ENCODE data around the gene C6orf132.
"Not testable (repeated sequence)": the region's sequence is repeated elsewhere in the genome, so short reads cannot be mapped to it uniquely, and the experiment has no call there.

The C6orf132 gene

GRCh38 chr6:42158631-42159030 is 16.2 kb upstream of the C6orf132 start:
- DNase-seq: no peak

GRCh38 chr6:42158011-42158410 is 15.6 kb upstream of the C6orf132 start:
- DNase-seq: no peak

DNA sequence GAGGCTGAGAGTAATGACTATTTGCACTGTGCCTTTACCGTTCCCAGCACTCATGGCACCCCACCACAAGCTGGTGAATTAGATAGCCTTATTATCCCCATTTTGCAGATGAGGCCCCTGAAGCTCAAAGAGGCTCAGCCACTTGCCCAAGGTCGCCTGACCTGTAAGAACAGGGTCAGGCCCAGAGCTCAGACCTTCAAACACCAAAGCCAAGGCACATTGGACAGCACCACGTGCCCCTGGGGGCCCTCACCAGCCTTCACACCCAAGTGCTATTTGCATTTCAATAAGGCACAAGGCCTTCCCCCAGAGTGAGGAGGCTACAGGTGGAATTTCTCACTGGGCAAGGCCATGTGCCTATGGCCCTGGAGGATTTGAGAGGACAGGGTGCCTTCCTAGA is 14.2 kb upstream of the C6orf132 start:
- DNase-seq: no peak

DNA sequence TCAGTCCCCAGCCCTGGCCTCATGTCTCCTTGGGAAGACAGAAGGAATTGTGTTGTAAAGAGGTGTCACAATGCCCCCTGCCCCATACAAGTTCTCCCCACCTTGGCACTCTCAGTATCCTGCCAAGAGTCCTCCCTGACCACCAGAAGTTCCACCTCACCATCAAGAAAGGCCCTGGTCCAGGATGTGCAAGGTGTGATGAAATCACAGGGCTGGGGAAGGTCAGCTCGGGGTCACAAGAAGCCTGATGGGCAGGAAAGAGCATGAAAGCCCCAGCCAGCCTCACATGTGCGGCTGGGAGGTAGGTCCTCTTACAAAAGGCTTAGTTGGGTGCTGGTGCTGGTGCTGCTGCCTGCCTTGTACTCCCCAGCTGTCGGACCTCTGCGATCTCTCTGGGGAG is 12.9 kb upstream of the C6orf132 start:
- DNase-seq: no peak

- no peak for DNase-seq
Observed at GRCh38 chr6:42154461-42155209, 12.2 kb upstream of the C6orf132 start.

- no peak for DNase-seq
Observed at GRCh38 chr6:42153921-42154320, 11.5 kb upstream of the C6orf132 start.

- not testable (repeated sequence) for DNase-seq
Observed at GRCh38 chr6:42152528-42153213, 10.3 kb upstream of the C6orf132 start.

DNA sequence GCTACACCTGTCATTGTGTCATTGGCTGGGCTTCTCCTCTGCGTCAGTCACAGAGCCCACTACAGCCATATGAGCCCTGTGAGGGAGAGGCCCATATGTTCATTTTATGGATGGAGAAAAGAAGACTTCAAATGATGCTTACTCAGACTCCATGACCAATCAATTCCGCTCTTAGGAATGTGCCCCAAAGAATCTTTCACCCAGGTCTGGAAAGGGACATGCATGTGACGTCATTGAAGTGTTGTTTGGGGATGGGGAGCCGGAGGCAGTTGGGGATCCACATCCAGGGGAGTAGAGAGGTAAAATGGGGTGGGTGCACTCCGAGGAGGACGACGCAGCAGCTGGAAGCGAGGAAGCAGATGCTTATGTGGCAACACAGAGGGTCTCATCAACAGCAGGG is 9.6 kb upstream of the C6orf132 start:
- no peak for DNase-seq

GRCh38 chr6:42150254-42150653 is 7.8 kb upstream of the C6orf132 start:
- no peak for DNase-seq

GRCh38 chr6:42148058-42148457 is 5.6 kb upstream of the C6orf132 start:
- DNase-seq: no peak

DNA sequence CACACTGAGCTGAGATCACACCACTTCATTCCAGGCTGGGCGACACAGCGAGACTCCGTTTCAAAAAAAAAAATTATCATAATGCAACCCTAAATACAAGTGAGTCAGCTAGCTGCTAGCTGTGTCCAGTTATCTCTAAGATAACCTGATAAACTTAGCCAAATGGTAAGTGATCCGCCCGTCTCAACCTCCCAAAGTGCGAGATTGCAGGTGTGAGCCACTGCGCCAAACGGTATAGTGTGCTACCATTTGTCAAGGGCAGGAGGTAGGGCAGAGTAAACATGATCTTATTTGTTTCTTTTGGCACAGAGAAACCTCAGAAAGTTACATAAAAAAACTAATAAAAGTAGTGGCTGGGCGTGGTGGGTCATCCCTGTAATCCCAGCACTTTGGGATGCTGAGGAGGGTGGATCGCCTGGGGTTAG is 4.7 kb upstream of the C6orf132 start:
- no peak for DNase-seq

GRCh38 chr6:42141603-42142117 is 760 bp downstream of the C6orf132 start:
- no peak for DNase-seq

DNA sequence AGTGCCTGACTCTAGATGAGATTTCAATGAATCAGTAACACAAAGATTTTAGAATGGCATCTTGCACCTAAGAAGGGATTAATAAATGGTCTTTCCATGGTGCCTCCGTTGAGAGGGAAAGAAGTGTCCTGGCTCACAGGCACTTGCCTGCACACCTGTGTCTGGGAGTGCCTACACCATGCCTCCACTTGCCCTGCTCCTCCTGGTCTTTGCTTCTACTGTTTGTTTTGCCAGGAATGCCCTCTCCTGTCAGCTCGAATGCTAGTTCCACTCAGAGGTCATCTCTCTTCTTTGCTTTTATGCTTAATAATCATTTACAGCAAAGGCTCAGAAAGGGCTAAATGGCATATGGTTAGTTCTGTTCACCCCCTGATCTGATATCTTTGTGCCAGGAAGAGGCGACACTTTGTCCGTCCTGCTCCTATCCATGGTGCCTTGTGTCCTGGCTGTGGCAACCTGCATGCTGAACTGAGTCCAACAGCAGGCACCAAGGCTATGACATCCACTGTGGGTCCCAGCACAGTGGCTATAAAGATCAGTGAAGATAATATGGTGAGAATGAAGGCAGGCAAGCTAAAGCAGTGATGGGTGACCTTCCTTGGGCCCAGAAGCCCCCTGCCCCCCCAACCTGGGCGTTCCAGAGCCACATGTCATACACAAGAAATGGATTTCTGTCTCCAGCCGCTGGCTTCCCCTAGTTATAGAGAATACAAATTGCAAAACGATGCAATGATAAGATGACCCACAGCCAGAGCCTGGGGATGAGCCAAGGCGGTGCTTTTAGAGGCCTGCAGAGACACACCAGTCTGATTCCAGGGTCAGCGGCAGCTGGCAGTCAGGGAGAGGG is 1.4 kb downstream of the C6orf132 start:
- no peak for DNase-seq

GRCh38 chr6:42140032-42140431 is 2.4 kb downstream of the C6orf132 start:
- no peak for DNase-seq

DNA sequence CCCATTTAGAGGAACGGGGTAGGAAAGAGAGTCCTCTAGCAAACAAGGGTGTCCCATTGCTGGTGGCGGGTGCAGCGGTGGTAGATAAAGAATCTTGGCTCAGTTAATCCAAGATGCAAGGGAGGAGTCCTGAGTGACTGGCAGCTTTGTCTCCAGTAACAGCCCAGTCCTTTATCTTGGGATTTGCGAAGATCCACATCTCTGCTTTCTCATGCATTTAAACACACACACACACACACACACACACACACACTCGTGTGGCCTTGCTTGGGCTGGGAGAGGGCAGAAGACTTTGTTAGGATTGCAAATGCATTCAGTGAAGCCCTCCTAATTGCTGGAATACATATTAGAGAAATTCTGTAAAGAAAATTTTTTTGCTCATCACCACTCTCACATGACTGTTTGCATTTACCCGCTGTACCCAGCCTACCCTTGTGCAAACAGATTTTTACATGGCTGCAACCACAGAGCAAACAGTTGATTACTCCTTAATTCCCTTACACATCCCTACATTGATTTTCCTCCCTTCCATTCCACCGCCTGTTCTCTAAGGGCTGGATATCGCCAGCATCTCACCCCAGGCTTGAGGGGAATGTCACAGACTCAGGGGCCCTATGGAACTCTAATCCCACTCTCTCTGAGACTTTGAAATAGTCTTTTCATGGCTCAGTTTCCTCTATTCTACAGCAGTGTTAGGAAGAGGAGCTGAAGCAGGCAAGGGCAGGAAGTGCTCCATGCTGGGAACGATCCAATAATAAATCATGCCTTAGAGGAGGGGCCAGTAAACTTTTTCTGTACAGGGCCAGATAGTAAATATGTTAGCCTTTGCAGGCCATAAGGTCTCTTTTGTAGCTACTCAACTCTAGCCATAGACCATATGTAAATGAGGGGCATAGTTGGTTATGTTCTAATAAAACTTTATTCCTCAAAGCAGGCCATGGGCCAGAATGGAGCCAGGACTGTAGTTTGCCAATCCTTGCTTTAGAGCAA is 3.5 kb downstream of the C6orf132 start:
- no peak for DNase-seq

GRCh38 chr6:42138190-42138589 is 4.2 kb downstream of the C6orf132 start:
- no peak for DNase-seq

DNA sequence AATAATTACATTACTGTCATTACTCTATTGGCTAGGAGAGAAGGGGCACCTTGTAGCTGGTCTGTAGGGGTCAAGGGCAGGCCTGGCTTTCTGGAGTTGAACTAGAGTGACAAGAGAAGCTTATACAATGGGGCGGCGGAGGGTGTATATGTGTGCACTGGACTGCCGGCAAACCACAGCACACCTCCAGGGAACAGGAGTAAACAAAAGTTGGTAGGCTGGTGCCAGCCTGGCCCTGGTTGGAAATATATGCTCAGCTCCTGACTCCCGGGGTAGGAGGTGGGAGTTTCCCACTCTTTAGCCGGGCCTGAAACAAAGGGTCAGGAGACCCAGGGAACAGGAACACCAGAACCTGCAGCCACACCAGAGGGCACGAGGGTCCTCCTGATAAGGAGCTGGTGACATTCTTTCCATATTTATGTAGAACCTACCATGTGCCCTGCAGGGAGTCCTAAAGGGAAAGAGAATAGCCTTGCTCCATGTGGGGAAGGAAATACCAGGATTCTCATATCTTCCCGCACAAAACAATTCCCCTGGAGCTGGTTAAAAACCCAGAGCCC is 5.1 kb downstream of the C6orf132 start:
- no peak for DNase-seq

- no peak for DNase-seq
Observed at GRCh38 chr6:42136508-42137193, 5.8 kb downstream of the C6orf132 start.

GRCh38 chr6:42135722-42136121 is 6.7 kb downstream of the C6orf132 start:
- DNase-seq: no peak

- no peak for DNase-seq
Observed at GRCh38 chr6:42135161-42135560, 7.3 kb downstream of the C6orf132 start.

- no peak for DNase-seq
Observed at GRCh38 chr6:42133926-42134325, 8.5 kb downstream of the C6orf132 start.

Measured in cortex of kidney (tissue), 1 donor.